Erythroblast (primary cell): ENCODE measurements around the gene CYP26A1.

Experiments
- GATA1 ChIP-seq: IDR thresholded peaks from 2 replicates; pipeline ENCODE4 v1.6.1; 2011; ENCODE audit warnings: low read depth, mild to moderate bottlenecking, control low read depth, low read length, moderate library complexity
- POLR2A ChIP-seq: IDR thresholded peaks from 2 replicates; pipeline ENCODE4 v1.6.1; 2011; ENCODE audit warnings: mild to moderate bottlenecking, low read length

DNA sequence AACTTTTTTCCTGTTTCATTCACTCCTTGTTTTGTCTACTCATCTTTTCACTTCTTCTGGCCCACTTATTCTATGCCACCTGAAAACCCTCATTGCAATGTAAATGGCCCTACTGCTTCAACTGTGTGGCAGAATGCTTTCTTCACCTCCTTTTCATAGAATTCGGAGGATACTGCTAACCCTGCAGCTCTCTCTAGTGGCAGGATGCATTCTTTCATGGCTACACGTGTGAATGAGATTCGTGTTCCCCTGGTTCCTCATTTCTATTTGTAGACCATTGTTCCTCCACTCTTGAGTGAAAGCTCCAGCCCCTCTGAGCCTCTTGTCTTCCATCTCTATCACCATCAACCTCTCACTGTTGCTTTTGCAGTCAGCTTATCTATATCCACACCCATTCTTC lies 34.0 kb upstream of the CYP26A1 start:
- no peak for TF ChIP-seq GATA1
- no peak for TF ChIP-seq POLR2A
